Liver (tissue), 9 donors: ENCODE measurements around the gene COBL. TPM values are rescaled to one million over a fixed set of nuclear protein-coding genes. Genes with fewer than 3 reads are reported as not detected.

Source experiments
- DNase-seq: peaks from one replicate; pipeline ENCODE4 v3.0.0-alpha.2; 2017; ENCODE audit warnings: low spot score
- H3K27ac ChIP-seq, 2 donors: one replicate each; pipeline ENCODE4 v1.7.0; 2013; ENCODE audit warnings: inconsistent platforms in 2 of 2, low read length in 2 of 2, control low read depth in 1 of 2, low read depth in 1 of 2, mild to moderate bottlenecking in 1 of 2
- H3K27me3 ChIP-seq, 4 donors: one replicate each; pipeline versions ENCODE4 v1.6.1 to v1.7.0; 2013; ENCODE audit warnings: low read length in 3 of 4, inconsistent platforms in 1 of 4, mild to moderate bottlenecking in 1 of 4, moderate library complexity in 1 of 4; ENCODE audit not compliant: control insufficient read depth in 4 of 4, insufficient read depth in 4 of 4
- H3K36me3 ChIP-seq, 4 donors: one replicate each; pipeline versions ENCODE4 v1.6.1 to v1.7.0; 2013; ENCODE audit warnings: low read length in 3 of 4, mild to moderate bottlenecking in 3 of 4, low read depth in 1 of 4, moderate library complexity in 1 of 4; ENCODE audit not compliant: control insufficient read depth in 4 of 4, insufficient read depth in 3 of 4
- H3K4me1 ChIP-seq, 4 donors: one replicate each; pipeline versions ENCODE4 v1.6.1 to v1.7.0; 2013; ENCODE audit warnings: low read length in 3 of 4, mild to moderate bottlenecking in 3 of 4, moderate library complexity in 1 of 4; ENCODE audit not compliant: control insufficient read depth in 4 of 4, insufficient read depth in 4 of 4
- H3K4me3 ChIP-seq, 3 donors: one replicate each; pipeline versions ENCODE4 v1.6.1 to v1.7.0; 2013; ENCODE audit warnings: low read length in 3 of 3, control low read depth in 1 of 3, low read depth in 1 of 3, mild to moderate bottlenecking in 1 of 3
- H3K9ac ChIP-seq, 2 donors: one replicate each; pipeline ENCODE4 v1.7.0; 2013; ENCODE audit warnings: low read length in 2 of 2, mild to moderate bottlenecking in 2 of 2, moderate library complexity in 2 of 2, control low read depth in 1 of 2, low read depth in 1 of 2
- H3K9me3 ChIP-seq, 4 donors: one replicate each; pipeline versions ENCODE4 v1.6.1 to v1.7.0; 2013; ENCODE audit warnings: low read length in 3 of 4; ENCODE audit not compliant: control insufficient read depth in 4 of 4
- ATF3 ChIP-seq: IDR thresholded peaks from 2 replicates; pipeline ENCODE4 v1.6.1; 2016; ENCODE audit warnings: antibody characterized with exemption
- FOXA1 ChIP-seq: IDR thresholded peaks from 2 replicates; pipeline ENCODE4 v1.6.1; 2016; ENCODE audit warnings: antibody characterized with exemption
- FOXA2 ChIP-seq: IDR thresholded peaks from 2 replicates; pipeline ENCODE4 v1.6.1; 2016; ENCODE audit warnings: antibody characterized with exemption
- GABPA ChIP-seq, 2 donors: IDR thresholded peaks in 1 of 2; conservative IDR thresholded peaks in 1 of 2; 2 replicates each; pipeline ENCODE4 v1.6.1; 2016; ENCODE audit warnings: antibody characterized with exemption in 2 of 2, mild to moderate bottlenecking in 1 of 2, moderate library complexity in 1 of 2
- HNF4A ChIP-seq, 2 donors: conservative IDR thresholded peaks; 2 replicates each; pipeline ENCODE4 v1.6.1; 2016; ENCODE audit warnings: antibody characterized with exemption in 2 of 2, mild to moderate bottlenecking in 2 of 2
- HNF4G ChIP-seq: IDR thresholded peaks from 2 replicates; pipeline ENCODE4 v1.6.1; 2016; ENCODE audit warnings: antibody characterized with exemption
- NR2F2 ChIP-seq: IDR thresholded peaks from 2 replicates; pipeline ENCODE4 v1.6.1; 2016; ENCODE audit warnings: antibody characterized with exemption
- RAD21 ChIP-seq, 2 donors: IDR thresholded peaks; 2 replicates each; pipeline ENCODE4 v1.6.1; 2016; ENCODE audit warnings: antibody characterized with exemption in 2 of 2, mild to moderate bottlenecking in 2 of 2
- REST ChIP-seq: IDR thresholded peaks from 2 replicates; pipeline ENCODE4 v1.6.1; 2016; ENCODE audit warnings: antibody characterized with exemption, mild to moderate bottlenecking
- RXRA ChIP-seq, 2 donors: IDR thresholded peaks; 2 replicates each; pipeline ENCODE4 v1.6.1; 2017 to 2018; ENCODE audit warnings: antibody characterized with exemption in 2 of 2, mild to moderate bottlenecking in 1 of 2
- SP1 ChIP-seq: IDR thresholded peaks from 2 replicates; pipeline ENCODE4 v1.6.1; 2018; ENCODE audit warnings: antibody characterized with exemption, mild to moderate bottlenecking
- TAF1 ChIP-seq: conservative IDR thresholded peaks from 2 replicates; pipeline ENCODE4 v1.6.1; 2016; ENCODE audit warnings: antibody characterized with exemption, mild to moderate bottlenecking
- WGBS: extraction: QIAGEN DNeasy Blood & Tissue Kit; methylation state at CpG from one replicate; pipeline ENCODE4 v1.1.7; 2013; 5-methylcytosine and 5-hydroxymethylcytosine counted together
- polyA plus RNA-seq, 2 donors: library from polyadenylated mRNA; stranded (reverse) in 1 of 2; unstranded in 1 of 2; fragments of 200-250 nt in 1 of 2; fragments of >200 nt in 1 of 2; fragmentation: Nextera tagmentation in 1 of 2; extraction: Ambion mirVana in 1 of 2; gene quantifications; one replicate each; pipeline versions ENCODE4 v1.2.1 to v1.2.3, GENCODE V29; 2013 to 2015
- total RNA-seq, 2 donors: library from RNA; depleted of rRNA; stranded (reverse); fragments of >200 nt; gene quantifications; one replicate each; pipeline ENCODE4 v1.2.3, GENCODE V29; 2014
- TF ChIP-seq, protein P1 (sequence below): IDR thresholded peaks from 2 replicates; pipeline ENCODE4 v1.6.1; 2016; ENCODE audit warnings: antibody characterized with exemption
- TF ChIP-seq, protein P2 (sequence below): IDR thresholded peaks from 2 replicates; pipeline ENCODE4 v1.6.1; 2016; ENCODE audit warnings: antibody characterized with exemption
- TF ChIP-seq, protein P3 (sequence below): fragments of 150-350 bp; IDR thresholded peaks from 2 replicates; pipeline ENCODE4 v1.5.1; 2017; ENCODE audit warnings: improper control_type of control experiment, low read depth, low read length; ENCODE audit not compliant: missing input control
- donor health status: healthy.
- donor health status: healthy.
- donor health status: healthy.
- donor health status: healthy.
- donor health status: healthy.

Gene COBL
- total and polyA plus RNA-seq, 4 donors: 5.8 to 18.7 (median 10.7) TPM

DNA sequence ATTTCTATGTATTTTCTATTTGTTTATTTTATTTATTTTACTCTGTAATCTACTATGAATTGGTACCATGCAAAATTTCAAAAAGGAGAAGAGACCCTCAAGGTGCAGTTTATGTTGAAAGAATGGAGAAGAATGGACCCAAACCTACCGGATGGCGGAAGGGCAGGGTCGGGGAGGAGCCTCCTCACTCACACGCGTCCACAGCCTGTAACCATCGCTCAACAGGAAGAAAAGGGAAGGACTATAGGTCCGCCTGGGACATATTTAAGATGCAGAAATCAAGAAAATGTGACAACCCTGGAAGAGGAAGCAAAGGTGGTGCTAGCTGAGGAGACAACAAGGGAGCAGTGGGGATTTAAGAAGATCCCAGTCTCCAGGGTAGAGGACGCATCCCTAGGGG is 158.4 kb downstream of the COBL start:
- TF ChIP-seq FOXA2: no peak
- no peak for TF ChIP-seq TAF1
- TF ChIP-seq, protein P1, sequence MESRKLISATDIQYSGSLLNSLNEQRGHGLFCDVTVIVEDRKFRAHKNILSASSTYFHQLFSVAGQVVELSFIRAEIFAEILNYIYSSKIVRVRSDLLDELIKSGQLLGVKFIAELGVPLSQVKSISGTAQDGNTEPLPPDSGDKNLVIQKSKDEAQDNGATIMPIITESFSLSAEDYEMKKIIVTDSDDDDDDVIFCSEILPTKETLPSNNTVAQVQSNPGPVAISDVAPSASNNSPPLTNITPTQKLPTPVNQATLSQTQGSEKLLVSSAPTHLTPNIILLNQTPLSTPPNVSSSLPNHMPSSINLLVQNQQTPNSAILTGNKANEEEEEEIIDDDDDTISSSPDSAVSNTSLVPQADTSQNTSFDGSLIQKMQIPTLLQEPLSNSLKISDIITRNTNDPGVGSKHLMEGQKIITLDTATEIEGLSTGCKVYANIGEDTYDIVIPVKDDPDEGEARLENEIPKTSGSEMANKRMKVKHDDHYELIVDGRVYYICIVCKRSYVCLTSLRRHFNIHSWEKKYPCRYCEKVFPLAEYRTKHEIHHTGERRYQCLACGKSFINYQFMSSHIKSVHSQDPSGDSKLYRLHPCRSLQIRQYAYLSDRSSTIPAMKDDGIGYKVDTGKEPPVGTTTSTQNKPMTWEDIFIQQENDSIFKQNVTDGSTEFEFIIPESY: no peak
- TF ChIP-seq HNF4G: no peak
- TF ChIP-seq, protein P2, sequence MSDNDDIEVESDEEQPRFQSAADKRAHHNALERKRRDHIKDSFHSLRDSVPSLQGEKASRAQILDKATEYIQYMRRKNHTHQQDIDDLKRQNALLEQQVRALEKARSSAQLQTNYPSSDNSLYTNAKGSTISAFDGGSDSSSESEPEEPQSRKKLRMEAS: no peak
- TF ChIP-seq HNF4A (conservative IDR thresholded peaks at IDR 0.05): no peak
- H3K4me1 ChIP-seq: peaks cover 0 to 16% (median 6%) of the 10 kb centered on the region in 4 donors

GRCh38 chr7:51154201-51154600 is 162.4 kb downstream of the COBL start:
- H3K9me3 ChIP-seq: no peaks in the 10 kb centered on the region
- DNase-seq: no peak
- H3K27ac ChIP-seq: no peak overlapping the region
- H3K4me3 ChIP-seq: no peak overlapping the region
- no peak overlapping the region for H3K9ac ChIP-seq
- TF ChIP-seq GABPA (IDR thresholded peaks at IDR 0.05 in 1 of 2, conservative IDR thresholded peaks at IDR 0.05 in 1 of 2) (no peak), TAF1 (no peak)
- peaks cover 0 to 12% (median 6%) of the 10 kb centered on the region in 4 donors for H3K4me1 ChIP-seq
- 96% methylated on average over 4 of the region's 4 CpGs for WGBS
- peaks cover 0 to 3% (median under 1%) of the 10 kb centered on the region in 4 donors for H3K36me3 ChIP-seq
- H3K27me3 ChIP-seq: no peaks in the 10 kb centered on the region

More for the DNA sequence above, 158.4 kb downstream of the COBL start:
- Histone ChIP-seq H3K27ac (no peak overlapping the region), H3K36me3 (no peaks in the 10 kb centered on the region), H3K4me3 (no peak overlapping the region), H3K9me3 (no peaks in the 10 kb centered on the region), H3K9ac (no peak overlapping the region), H3K27me3 (no peaks in the 10 kb centered on the region)
- WGBS: 82% methylated on average over 8 of the region's 8 CpGs
- DNase-seq: no peak

GRCh38 chr7:51152706-51153200 is 163.9 kb downstream of the COBL start:
- 87% methylated on average over 4 of the region's 4 CpGs for whole genome bisulfite sequencing
- DNase-seq: no peak
- Histone ChIP-seq H3K9me3 (peaks cover 0 to 5% (median 0%) of the 10 kb centered on the region in 4 donors), H3K9ac (no peak overlapping the region), H3K4me3 (no peak overlapping the region), H3K36me3 (peaks cover 0 to 5% (median under 1%) of the 10 kb centered on the region in 4 donors), H3K27ac (no peak overlapping the region), H3K27me3 (no peaks in the 10 kb centered on the region), H3K4me1 (peaks cover 0 to 12% (median 5%) of the 10 kb centered on the region in 4 donors)
- TF ChIP-seq GABPA (IDR thresholded peaks at IDR 0.05 in 1 of 2, conservative IDR thresholded peaks at IDR 0.05 in 1 of 2): no peak

DNA sequence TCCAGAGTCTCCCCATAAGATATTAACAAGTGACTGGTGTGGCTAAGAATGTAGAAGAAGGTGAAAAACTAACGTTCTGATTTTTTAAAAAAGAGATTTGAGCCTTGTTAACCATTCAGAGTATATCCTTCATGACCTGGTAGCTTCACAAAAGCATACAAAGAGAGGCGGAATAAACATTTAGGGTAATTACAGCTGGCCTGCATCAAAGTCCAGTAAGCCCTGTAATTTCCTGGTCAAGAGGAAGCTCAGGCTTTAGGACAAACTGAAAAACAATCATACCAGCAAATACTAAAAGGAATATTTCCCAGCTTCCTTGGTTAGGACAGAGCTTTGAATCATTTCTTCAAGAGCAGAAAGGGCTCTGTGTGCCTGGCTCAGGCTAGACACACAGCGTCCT is 165.2 kb downstream of the COBL start:
- no peak overlapping the region for H3K27ac ChIP-seq
- H3K9ac ChIP-seq: no peak overlapping the region
- WGBS: 79% methylated on average over 3 of the region's 3 CpGs
- DNase-seq: no peak
- H3K27me3 ChIP-seq: no peaks in the 10 kb centered on the region
- H3K4me1 ChIP-seq: peaks cover 0 to 3% (median 0%) of the 10 kb centered on the region in 4 donors
- no peak overlapping the region for H3K4me3 ChIP-seq
- H3K9me3 ChIP-seq: peaks cover 0 to 11% (median 6%) of the 10 kb centered on the region in 4 donors
- H3K36me3 ChIP-seq: peaks cover 0 to 5% (median under 1%) of the 10 kb centered on the region in 4 donors
- no peak for TF ChIP-seq TAF1
- no peak for TF ChIP-seq HNF4G
- no peak for TF ChIP-seq NR2F2
- no peak for TF ChIP-seq SP1
- TF ChIP-seq RAD21 (IDR thresholded peaks at IDR 0.05): no peak
- TF ChIP-seq, protein P3, sequence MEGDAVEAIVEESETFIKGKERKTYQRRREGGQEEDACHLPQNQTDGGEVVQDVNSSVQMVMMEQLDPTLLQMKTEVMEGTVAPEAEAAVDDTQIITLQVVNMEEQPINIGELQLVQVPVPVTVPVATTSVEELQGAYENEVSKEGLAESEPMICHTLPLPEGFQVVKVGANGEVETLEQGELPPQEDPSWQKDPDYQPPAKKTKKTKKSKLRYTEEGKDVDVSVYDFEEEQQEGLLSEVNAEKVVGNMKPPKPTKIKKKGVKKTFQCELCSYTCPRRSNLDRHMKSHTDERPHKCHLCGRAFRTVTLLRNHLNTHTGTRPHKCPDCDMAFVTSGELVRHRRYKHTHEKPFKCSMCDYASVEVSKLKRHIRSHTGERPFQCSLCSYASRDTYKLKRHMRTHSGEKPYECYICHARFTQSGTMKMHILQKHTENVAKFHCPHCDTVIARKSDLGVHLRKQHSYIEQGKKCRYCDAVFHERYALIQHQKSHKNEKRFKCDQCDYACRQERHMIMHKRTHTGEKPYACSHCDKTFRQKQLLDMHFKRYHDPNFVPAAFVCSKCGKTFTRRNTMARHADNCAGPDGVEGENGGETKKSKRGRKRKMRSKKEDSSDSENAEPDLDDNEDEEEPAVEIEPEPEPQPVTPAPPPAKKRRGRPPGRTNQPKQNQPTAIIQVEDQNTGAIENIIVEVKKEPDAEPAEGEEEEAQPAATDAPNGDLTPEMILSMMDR: no peak
- TF ChIP-seq FOXA1: no peak
- TF ChIP-seq REST: no peak
- TF ChIP-seq HNF4A (conservative IDR thresholded peaks at IDR 0.05): no peak
- TF ChIP-seq RXRA (IDR thresholded peaks at IDR 0.05): no peak
- TF ChIP-seq, protein P2: no peak
- TF ChIP-seq ATF3: no peak
